Gastrocnemius medialis (tissue), 4 donors: ENCODE results near the gene ZCCHC17. TPM values are rescaled to one million over a fixed set of nuclear protein-coding genes. Genes with fewer than 3 reads are reported as not detected.
"Not testable (repeated sequence)": the region's sequence is repeated elsewhere in the genome, so short reads cannot be mapped to it uniquely, and the experiment has no call there.

Experiments
- ATAC-seq, 2 donors: fragments of 150-250 bp; one replicate each; pipeline ENCODE4 v1.9.1; 2016
- DNase-seq, 2 donors: peaks; one replicate each; pipeline ENCODE4 v3.0.0-alpha.2; 2019
- H3K27ac ChIP-seq, 4 donors: fragments of 200-600 bp; sonication (generic); 1 replicate in 1 of 4; 2 replicates in 3 of 4; pipeline ENCODE4 v1.5.1; 2016 to 2018; ENCODE audit warnings: mild to moderate bottlenecking in 2 of 4, moderate library complexity in 1 of 4
- H3K27me3 ChIP-seq, 3 donors: fragments of 200-600 bp; sonication (generic) in 2 of 3; 1 replicate in 1 of 3; 2 replicates in 2 of 3; pipeline versions ENCODE4 v1.5.1 to v1.6.0; 2016 to 2019; ENCODE audit warnings: mild to moderate bottlenecking in 1 of 3, moderate library complexity in 1 of 3
- H3K36me3 ChIP-seq, 2 donors: fragments of 200-600 bp; sonication (generic) in 1 of 2; one replicate each; pipeline ENCODE4 v1.5.1; 2017 to 2018
- H3K4me1 ChIP-seq, 2 donors: fragments of 200-600 bp; sonication (generic) in 1 of 2; one replicate each; pipeline ENCODE4 v1.5.1; 2016 to 2017; ENCODE audit warnings: mild to moderate bottlenecking in 2 of 2
- H3K4me3 ChIP-seq, 4 donors: fragments of 200-600 bp; sonication (generic) in 3 of 4; 1 replicate in 1 of 4; 2 replicates in 3 of 4; pipeline ENCODE4 v1.5.1; 2016 to 2019; ENCODE audit warnings: mild to moderate bottlenecking in 2 of 4
- H3K9me3 ChIP-seq, 3 donors: fragments of 200-600 bp; sonication (generic) in 2 of 3; 1 replicate in 1 of 3; 2 replicates in 2 of 3; pipeline ENCODE4 v1.5.1; 2016 to 2019
- CTCF ChIP-seq, 5 experiments: fragments of 450-650 bp in 3 of 5; fragments of 200-600 bp in 2 of 5; sonication (generic) in 2 of 5; IDR thresholded peaks in 4 of 5; conservative IDR thresholded peaks in 1 of 5; 1 replicate in 4 of 5; 2 replicates in 1 of 5; pipeline ENCODE4 v1.5.1; 2016 to 2019; ENCODE audit warnings: antibody characterized with exemption in 5 of 5, mild to moderate bottlenecking in 3 of 5, moderate library complexity in 3 of 5
- POLR2A ChIP-seq, 2 donors: fragments of 450-650 bp; IDR thresholded peaks; one replicate each; pipeline ENCODE4 v1.6.1; 2017; ENCODE audit warnings: antibody characterized with exemption in 2 of 2, mild to moderate bottlenecking in 2 of 2, moderate library complexity in 2 of 2
- in situ Hi-C, 4 donors: fragments of 200-750 bp; cut with MboI; loops; one replicate each; pipeline versions ENCODE4 v1.15.0 to v1.8.0; 2017; ENCODE audit warnings: low sequenced_read_pairs in 4 of 4
- intact Hi-C: fragments of 100-400 bp; cut with DNase I; formaldehyde crosslinking; loops from one replicate; pipeline ENCODE4 v1.15.1; 2023; ENCODE audit warnings: low total_unique reads
- total RNA-seq, 4 donors: library from RNA; depleted of rRNA; stranded (reverse); fragments of >200 nt; gene quantifications; one replicate each; pipeline versions ENCODE4 v1.1.0 to v1.2.3, GENCODE V29; 2016

The ZCCHC17 gene
- total RNA-seq, 4 donors from 2014 or later: 14.0 to 26.8 (median 17.5) TPM

- in situ Hi-C loops (no loop called here), intact Hi-C loops (loop anchor here (2.0 to 5.0 kb wide), 2 partner anchors 42 to 247 kb away; no protein-coding TSS in a partner anchor)
- H3K4me3 ChIP-seq: no peak overlapping the region
- H3K36me3 ChIP-seq: no peaks in the 10 kb centered on the region
- peak overlapping the region; percentile 91 to 97 (median 94) for H3K27ac ChIP-seq
- TF ChIP-seq POLR2A (IDR thresholded peaks at IDR 0.05) (no peak), CTCF (IDR thresholded peaks at IDR 0.05 in 4 of 5, conservative IDR thresholded peaks at IDR 0.05 in 1 of 5) (no peak)
- peaks cover 56 to 76% of the 10 kb centered on the region in 2 donors for H3K4me1 ChIP-seq
- DNase-seq (peak; percentile 86 to 95), ATAC-seq (peak; percentile 35 to 48)
- no peaks in the 10 kb centered on the region for H3K27me3 ChIP-seq
- H3K9me3 ChIP-seq: no peaks in the 10 kb centered on the region
Observed at GRCh38 chr1:31380181-31380580, 83.3 kb downstream of the ZCCHC17 start.

- in situ Hi-C loops: no loop called here
- no peaks in the 10 kb centered on the region for H3K36me3 ChIP-seq
- H3K4me3 ChIP-seq: peak overlapping the region in 1 of 4 donors; percentile 3
- peak overlapping the region; percentile 91 to 97 (median 94) for H3K27ac ChIP-seq
- DNase-seq (peak; percentile 84 to 95), ATAC-seq (peak; percentile 65 to 74)
- H3K4me1 ChIP-seq: peaks cover 60 to 71% of the 10 kb centered on the region in 2 donors
- intact Hi-C loops: loop anchor here (1.0 to 5.0 kb wide), 3 partner anchors 8 to 245 kb away; partner anchors contain the start of gene FABP3
- TF ChIP-seq CTCF (IDR thresholded peaks at IDR 0.05 in 4 of 5, conservative IDR thresholded peaks at IDR 0.05 in 1 of 5): no peak
- TF ChIP-seq POLR2A (IDR thresholded peaks at IDR 0.05): peak in 1 of 2 donors; percentile 7
- no peaks in the 10 kb centered on the region for H3K9me3 ChIP-seq
- no peaks in the 10 kb centered on the region for H3K27me3 ChIP-seq
Observed at GRCh38 chr1:31381394-31382294, 84.8 kb downstream of the ZCCHC17 start.

- in situ Hi-C loops: no loop called here
- peak overlapping the region; percentile 91 to 97 (median 94) for H3K27ac ChIP-seq
- no peaks in the 10 kb centered on the region for H3K27me3 ChIP-seq
- intact Hi-C loops: loop anchor here (5.0 kb wide), 1 partner anchor 40 kb away; no protein-coding TSS in a partner anchor
- H3K4me3 ChIP-seq: peak overlapping the region in 1 of 4 donors; percentile 3
- H3K36me3 ChIP-seq: no peaks in the 10 kb centered on the region
- DNase-seq: no peak
- peaks cover 60 to 71% of the 10 kb centered on the region in 2 donors for H3K4me1 ChIP-seq
- no peaks in the 10 kb centered on the region for H3K9me3 ChIP-seq
- ATAC-seq: no peak
- TF ChIP-seq CTCF (IDR thresholded peaks at IDR 0.05 in 4 of 5, conservative IDR thresholded peaks at IDR 0.05 in 1 of 5): no peak
- no peak for TF ChIP-seq POLR2A (IDR thresholded peaks at IDR 0.05)
Observed at GRCh38 chr1:31382379-31382989, 85.7 kb downstream of the ZCCHC17 start.

- in situ Hi-C loops (no loop called here), intact Hi-C loops (loop anchor here (5.0 kb wide), 1 partner anchor 38 kb away; no protein-coding TSS in a partner anchor)
- Histone ChIP-seq H3K9me3 (no peaks in the 10 kb centered on the region), H3K27ac (peak overlapping the region; percentile 91 to 97 (median 94)), H3K4me3 (no peak overlapping the region), H3K27me3 (no peaks in the 10 kb centered on the region), H3K36me3 (no peaks in the 10 kb centered on the region), H3K4me1 (peaks cover 56 to 61% of the 10 kb centered on the region in 2 donors)
- TF ChIP-seq POLR2A (IDR thresholded peaks at IDR 0.05): no peak
- no peak for TF ChIP-seq CTCF (IDR thresholded peaks at IDR 0.05 in 4 of 5, conservative IDR thresholded peaks at IDR 0.05 in 1 of 5)
- DNase-seq (no peak), ATAC-seq (no peak)
Observed at GRCh38 chr1:31383967-31384366, 87.1 kb downstream of the ZCCHC17 start.

- peaks cover 33 to 36% of the 10 kb centered on the region in 2 donors for H3K4me1 ChIP-seq
- H3K4me3 ChIP-seq, H3K27ac ChIP-seq, H3K9me3 ChIP-seq, DNase-seq, intact Hi-C loops, H3K36me3 ChIP-seq, H3K27me3 ChIP-seq, in situ Hi-C loops, ATAC-seq: not testable (repeated sequence)
Observed at GRCh38 chr1:31386576-31387243, 89.9 kb downstream of the ZCCHC17 start.
